Right renal pelvis (tissue), 4 donors: Measurements from ENCODE around the gene SMCO2. TPM values are rescaled to one million over a fixed set of nuclear protein-coding genes. Genes with fewer than 3 reads are reported as not detected.

Source experiments
- DNase-seq, 4 donors: peaks; one replicate each; pipeline ENCODE4 v3.0.0-alpha.2; 2013; ENCODE audit warnings: low read depth in 4 of 4, low spot score in 3 of 4, missing footprints in 1 of 4
- polyA plus RNA-seq, 4 donors: library from polyadenylated mRNA; unstranded; fragments of 120-200 nt; gene quantifications; one replicate each; pipeline ENCODE4 v1.2.1, GENCODE V29; 2013; ENCODE audit not compliant: insufficient read length in 4 of 4

SMCO2 gene
- polyA plus RNA-seq, 4 donors: 0.36 to 0.77 (median 0.38) TPM; not detected in 1

GRCh38 chr12:27497446-27497845 lies 50.9 kb downstream of the SMCO2 start:
- DNase-seq: no peak

- DNase-seq: no peak
Measured at GRCh38 chr12:27498149-27498548, 51.6 kb downstream of the SMCO2 start.

DNA sequence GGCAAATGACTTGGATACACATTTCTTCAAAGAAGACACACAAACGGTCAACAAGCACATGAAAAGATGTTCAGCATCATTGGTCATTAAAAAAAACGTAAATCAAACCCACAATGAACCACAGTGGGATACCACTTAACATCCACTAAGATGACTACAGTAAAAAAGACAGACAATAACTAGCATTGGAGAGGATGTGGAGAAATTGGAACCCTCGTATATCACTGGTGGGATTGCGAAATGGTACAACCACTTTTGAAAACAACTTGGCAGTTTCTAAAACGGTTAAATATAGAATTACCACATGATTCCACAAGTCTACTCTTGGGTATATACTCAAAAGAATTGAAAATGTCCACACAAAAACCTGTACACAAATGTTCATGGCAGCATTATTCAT lies 52.2 kb downstream of the SMCO2 start:
- DNase-seq: no peak

- no peak for DNase-seq
Measured at GRCh38 chr12:27499377-27499776, 52.8 kb downstream of the SMCO2 start.

DNA sequence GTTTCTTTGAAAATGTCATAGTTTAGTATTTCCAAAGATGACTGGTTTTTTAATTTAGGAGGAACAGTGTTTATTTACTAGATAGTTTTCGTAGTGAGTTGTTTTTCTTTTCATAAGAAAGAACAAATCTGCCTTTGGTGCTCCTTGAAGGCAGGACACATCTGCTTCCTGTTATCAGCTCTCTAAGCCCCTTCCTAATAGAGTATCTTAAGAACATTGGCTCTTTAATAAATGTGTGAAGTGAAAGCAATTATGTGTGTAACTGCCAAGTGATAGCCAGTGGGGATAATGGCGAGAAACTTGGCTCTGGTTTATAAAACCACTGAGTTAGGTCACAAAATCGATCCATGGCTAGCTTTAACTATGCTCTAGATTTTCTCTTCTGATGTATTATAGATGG lies 54.0 kb downstream of the SMCO2 start:
- DNase-seq: no peak

DNA sequence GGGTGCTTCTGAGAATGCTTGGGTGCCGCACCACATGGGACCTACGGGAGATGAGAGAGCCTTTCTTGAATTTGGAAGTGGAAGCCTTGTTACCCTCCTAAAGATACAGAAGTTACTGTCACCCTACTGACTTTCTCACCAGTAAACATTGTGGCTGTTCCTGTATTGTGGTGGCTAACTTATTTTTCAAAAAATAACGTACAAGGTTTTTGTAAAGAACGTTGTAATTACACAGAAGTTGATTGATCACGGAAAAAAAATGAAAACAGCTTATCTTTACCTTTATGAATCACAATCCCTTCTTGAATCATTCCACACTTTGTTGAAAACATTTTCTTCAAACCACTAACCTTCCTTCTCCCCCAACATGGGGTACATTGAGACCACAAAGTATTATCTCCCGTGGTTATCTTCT lies 55.5 kb downstream of the SMCO2 start:
- DNase-seq: no peak

- no peak for DNase-seq
Measured at GRCh38 chr12:27504507-27504906, 58.0 kb downstream of the SMCO2 start.

DNA sequence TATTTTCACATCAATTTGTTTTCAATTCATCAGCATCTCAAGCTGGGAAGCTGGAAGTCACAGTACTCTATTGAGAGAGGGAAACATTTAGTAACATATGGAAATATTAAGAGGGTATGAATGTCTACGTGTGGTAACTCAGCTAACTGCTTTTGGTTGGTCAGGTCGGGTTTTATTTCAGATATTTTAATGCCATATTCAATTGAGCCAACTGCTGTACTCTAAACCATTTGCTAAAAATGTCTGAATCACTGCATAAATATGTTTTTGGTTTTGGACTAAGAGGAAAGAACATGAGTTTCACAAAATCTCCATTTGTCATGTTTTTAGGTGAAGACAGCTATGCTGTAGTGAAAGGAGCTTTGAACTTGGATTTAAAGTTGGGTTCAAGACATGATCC lies 58.6 kb downstream of the SMCO2 start:
- no peak for DNase-seq

- no peak for DNase-seq
Measured at GRCh38 chr12:27505761-27506160, 59.2 kb downstream of the SMCO2 start.

- DNase-seq: no peak
Measured at GRCh38 chr12:27506645-27507189, 60.2 kb downstream of the SMCO2 start.

DNA sequence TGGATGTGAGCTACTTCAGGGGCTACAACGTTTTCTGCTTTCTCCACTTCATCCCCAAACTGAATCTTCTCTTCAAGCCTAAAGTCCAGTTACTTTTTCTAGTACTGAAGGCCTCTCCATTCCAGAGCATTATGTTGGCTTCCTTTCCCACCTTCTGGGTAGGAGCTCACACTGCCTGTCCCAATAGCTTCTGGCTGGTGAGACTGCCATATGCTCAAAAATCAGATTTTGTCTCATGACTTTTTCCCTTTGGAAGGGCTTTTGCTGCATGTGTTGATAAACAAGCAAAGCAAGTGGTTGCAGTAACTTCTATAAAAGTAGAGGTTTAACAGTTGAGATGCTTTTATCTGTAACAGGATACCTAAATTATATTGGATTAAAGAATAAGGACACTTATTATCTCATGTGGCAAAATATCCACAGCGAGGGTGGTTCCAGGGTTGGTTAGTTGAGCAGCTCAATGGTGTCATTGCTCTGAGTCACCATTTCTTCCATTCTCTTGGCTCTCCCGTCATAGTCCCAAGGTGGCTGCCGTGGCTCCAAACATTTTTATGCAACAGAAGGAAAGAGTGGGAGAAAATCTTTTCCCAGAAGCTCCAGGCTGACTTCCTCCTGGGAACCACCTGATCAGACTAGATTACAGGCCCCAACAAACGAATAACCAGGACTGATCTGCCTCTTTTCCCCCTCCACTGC lies 62.3 kb downstream of the SMCO2 start:
- DNase-seq: no peak

DNA sequence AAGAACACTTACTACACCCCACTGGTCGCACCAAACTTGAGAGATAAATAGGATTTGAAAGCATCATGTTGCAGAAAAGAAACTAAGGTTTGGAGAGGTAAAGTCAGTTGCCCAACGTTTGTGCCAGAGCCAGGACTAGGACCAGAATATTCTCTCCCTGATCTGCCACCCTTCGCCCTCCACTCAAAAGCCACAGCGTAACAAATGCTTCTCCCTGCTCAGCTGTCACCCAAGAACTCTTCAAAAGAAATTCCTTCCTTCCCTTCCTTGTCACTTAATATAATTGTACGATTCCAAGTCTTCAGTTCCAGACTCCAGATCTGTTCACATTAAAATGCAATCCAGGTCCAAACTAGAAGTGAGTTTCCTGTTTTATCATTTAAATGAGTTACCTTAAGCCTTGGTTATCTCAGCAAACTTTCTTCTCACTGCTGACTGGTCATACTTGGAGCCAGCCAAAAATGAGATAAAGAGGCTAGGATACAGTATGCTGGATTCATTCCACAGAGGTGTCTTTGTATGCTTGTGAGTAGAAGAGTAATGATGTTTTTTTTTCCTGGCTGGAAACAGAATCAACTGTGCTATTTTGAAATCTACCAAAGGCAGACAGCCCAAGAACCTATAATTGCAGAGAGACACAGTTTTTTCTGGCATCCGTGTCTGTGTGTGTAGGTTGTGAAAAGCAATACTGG lies 64.6 kb downstream of the SMCO2 start:
- no peak for DNase-seq

DNA sequence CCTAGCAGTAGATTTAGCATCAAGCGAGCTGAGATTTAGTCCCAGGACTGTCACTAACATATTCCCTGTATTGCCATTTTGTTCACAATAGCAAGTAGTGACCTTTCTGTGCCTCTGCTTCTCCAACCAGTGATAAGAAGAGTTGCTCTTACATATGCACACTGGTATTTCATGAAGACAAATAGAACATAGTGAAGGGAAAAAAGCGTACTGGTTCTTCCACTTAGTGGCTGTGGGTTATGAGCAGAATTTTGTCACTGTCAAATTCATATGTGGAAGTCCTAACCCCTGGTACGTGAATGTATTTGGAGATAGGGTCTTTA lies 65.1 kb downstream of the SMCO2 start:
- DNase-seq: no peak

GRCh38 chr12:27513155-27513824 lies 66.8 kb downstream of the SMCO2 start:
- no peak for DNase-seq

- DNase-seq: peak in 1 of 4 donors; percentile 65
Measured at GRCh38 chr12:27515671-27516070, 69.1 kb downstream of the SMCO2 start.

DNA sequence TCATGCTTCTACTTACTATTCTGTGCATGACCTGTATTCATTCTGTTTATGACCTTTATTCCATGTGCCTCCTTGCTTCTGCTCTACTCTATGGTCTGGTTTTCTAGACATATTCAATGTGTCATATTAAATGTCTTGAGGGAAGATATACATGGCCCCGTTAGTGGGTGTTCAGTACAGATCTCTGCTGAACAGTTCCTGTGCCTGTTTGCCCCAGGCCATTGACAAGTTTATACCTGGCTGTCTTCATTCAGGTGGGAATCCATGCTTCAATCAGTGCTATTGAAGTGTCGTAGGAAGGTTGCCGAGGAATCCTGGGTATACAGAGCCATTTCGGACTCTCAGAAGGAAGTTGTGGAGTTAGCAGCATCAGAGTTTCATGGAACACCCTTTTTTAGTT lies 70.1 kb downstream of the SMCO2 start:
- DNase-seq: no peak

DNA sequence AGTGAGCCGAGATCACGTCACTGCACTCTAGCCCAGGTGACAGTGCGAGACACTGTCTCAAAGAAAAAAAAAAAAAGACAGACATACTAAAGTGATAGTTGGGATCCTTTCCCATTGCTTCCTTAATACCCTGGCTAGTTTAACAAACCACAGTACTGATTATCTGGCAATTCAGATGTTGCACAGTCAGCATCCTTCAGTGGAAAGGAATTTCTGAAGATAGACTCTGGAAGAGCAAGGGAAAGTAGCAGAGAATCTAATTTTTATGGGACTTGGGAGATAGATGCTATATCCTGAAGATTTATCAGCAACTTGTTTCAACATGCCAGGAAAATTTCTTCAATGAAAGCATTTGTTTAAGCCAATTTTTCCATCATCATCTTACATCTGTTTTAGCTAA lies 71.0 kb downstream of the SMCO2 start:
- no peak for DNase-seq

- no peak for DNase-seq
Measured at GRCh38 chr12:27517961-27518665, 71.6 kb downstream of the SMCO2 start.

GRCh38 chr12:27521066-27521465 lies 74.5 kb downstream of the SMCO2 start:
- no peak for DNase-seq

GRCh38 chr12:27521981-27522380 lies 75.4 kb downstream of the SMCO2 start:
- no peak for DNase-seq

DNA sequence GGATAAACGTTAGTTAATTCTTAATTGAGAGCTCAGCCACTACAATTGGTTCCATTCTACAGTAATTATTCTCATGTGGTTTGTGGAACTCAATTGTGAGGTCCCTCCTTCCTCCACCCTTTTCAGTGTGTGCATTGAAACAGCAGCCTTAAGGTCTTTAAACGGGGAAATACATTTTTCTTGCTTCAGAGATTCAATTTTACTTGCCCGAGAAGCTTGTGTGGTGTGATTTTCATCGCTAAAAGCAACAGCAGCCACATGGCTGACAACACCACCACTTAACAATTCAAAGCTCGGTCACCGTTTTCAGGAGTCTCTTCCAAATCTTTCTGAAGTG lies 76.7 kb downstream of the SMCO2 start:
- no peak for DNase-seq
